GM13977 (cell line): ENCODE results near the gene LDHD.

Experiments
- DNase-seq: peaks from one replicate; pipeline ENCODE4 v3.0.0; 2012; ENCODE audit warnings: low spot score
- in situ Hi-C: fragments of 300-500 bp; cut with MboI; formaldehyde crosslinking; loops from one replicate; pipeline ENCODE4 v1.12.0; 2022; ENCODE audit warnings: low sequenced_read_pairs, low pct_unique_long_range_greater_than_20kb, mixed read lengths, inconsistent platforms; ENCODE audit not compliant: unreplicated experiment
- TF ChIP-seq, protein P1 (sequence below): IDR thresholded peaks from 2 replicates; pipeline ENCODE4 v1.5.1; 2012; ENCODE audit warnings: mild to moderate bottlenecking, control low read depth; ENCODE audit not compliant: insufficient read depth; ENCODE audit errors: extremely low read depth, missing control alignments

Gene LDHD

DNA sequence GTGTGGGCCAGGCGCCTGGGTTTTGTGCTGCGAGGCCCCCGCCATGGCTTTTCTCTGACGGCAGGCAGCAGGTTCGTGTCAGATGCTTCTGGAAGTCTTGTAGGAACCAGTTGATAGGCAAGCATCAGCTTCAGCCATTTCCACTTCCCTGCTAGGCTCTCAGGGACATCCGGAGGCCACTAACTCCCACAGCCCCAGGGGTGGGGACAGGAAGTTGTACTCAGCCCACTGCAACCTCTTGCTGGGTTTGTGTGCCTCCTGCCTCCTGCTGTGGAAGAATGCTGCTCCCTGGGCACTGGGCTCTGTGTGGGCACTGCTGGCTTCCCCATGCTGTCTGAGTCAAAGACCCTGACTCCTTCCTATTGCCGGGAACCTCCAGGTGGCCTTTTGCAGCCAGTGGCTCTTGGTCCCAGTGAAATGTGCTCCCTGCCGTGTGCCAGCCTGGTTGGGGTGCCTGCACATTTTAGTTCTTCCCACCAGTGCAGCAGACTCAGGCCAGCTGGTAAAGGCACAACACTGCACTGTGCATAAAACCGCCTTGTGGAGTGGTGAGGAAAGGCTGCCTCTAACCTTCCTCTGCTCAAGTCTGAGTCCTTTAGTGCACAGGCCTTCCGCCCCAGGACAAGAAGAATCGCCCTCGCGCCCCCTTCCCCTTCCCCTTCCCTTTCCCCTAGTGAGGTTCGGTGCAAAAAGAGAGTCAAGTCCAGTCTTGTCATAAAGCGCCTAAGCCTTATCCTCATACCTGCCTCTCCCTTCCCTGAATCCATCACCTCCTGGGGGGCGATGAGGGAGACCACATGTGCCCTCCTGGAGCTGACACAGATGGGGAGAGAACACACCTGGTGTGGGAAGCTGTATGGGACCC, 16.6 kb downstream of the LDHD start:
- TF ChIP-seq, protein P1, sequence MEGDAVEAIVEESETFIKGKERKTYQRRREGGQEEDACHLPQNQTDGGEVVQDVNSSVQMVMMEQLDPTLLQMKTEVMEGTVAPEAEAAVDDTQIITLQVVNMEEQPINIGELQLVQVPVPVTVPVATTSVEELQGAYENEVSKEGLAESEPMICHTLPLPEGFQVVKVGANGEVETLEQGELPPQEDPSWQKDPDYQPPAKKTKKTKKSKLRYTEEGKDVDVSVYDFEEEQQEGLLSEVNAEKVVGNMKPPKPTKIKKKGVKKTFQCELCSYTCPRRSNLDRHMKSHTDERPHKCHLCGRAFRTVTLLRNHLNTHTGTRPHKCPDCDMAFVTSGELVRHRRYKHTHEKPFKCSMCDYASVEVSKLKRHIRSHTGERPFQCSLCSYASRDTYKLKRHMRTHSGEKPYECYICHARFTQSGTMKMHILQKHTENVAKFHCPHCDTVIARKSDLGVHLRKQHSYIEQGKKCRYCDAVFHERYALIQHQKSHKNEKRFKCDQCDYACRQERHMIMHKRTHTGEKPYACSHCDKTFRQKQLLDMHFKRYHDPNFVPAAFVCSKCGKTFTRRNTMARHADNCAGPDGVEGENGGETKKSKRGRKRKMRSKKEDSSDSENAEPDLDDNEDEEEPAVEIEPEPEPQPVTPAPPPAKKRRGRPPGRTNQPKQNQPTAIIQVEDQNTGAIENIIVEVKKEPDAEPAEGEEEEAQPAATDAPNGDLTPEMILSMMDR: no peak
- in situ Hi-C loops: loop anchor here (10.0 kb wide), 1 partner anchor 105 kb away; the partner anchor contains the start of gene ZNRF1
- DNase-seq: no peak

DNA sequence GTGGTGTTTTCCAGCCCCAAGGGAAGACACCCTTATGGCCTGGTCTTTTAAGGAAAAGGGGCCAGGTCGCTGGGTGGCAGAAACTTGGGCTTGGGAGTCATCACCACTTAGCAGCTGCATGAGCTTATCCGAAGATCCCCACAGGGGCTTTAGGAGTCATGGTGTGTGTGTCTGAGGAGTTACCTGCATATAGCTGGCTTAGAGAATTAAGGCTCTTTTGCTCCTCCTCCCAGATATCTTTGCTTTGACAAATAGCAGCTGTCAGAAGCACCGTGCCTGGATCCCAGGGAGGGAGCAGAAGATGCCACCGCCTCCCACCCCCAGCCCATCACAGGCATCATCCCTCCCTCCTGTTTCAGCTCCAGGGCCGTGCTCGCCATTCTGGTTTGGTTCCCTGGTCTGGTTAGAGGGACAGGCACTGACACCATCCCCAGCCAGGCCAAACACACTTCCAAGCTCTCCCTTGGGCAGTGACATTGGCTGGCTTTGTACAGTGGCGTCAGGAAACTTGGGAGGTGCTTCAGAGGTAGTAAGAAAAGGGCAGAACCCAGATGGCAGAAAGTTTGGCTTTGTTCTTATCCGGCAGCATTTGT, 17.4 kb downstream of the LDHD start:
- in situ Hi-C loops: no loop called here
- TF ChIP-seq, protein P1: no peak
- DNase-seq: no peak

DNA sequence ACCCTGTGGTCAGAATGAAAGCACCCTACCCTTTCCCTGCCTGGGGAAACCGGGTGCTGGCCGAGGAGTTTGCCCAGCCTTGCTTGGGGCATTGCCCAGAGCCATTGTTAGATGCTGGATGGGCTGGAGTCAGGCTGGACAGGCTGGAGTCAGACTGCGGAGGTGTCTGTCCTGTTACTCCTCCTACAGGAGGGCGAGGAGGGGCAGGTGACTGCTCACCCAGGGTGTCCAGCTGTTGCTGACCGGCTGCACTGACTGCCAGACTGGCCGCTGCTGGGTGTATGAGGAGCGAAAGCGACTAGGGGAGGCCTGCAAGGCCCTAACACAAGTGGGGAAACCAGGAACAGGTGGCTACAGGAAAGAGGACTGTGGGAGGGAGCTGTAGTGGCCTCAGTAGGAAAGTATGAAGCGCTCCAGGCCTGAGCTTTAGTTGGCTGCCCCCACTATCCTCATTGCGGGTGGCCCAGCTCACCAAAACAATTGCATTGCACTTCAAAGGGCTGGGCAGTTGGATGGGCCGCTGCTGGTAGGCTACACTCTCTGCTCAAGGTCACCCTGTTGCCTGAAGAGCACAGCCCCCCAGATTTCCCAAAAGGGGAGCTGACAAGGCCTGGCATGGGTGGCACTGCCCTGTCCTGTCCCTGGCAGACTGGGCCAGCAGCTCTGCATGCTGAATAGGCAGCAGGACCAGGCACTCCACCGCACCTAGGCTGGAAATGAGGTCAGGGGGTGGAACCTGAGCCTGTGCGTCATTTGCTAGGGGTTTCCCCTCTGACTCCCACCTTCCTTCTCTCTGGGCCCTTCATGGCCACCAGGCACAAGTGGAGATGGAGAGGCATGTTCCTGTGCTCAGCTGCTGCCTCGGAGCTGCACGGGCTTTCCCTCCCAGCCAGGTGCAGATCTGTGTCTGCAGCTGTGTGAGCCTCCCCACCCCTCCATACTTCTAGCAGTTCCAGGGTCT, 18.4 kb downstream of the LDHD start:
- TF ChIP-seq, protein P1: no peak
- peak; percentile 71 for DNase-seq
- in situ Hi-C loops: no loop called here

DNA sequence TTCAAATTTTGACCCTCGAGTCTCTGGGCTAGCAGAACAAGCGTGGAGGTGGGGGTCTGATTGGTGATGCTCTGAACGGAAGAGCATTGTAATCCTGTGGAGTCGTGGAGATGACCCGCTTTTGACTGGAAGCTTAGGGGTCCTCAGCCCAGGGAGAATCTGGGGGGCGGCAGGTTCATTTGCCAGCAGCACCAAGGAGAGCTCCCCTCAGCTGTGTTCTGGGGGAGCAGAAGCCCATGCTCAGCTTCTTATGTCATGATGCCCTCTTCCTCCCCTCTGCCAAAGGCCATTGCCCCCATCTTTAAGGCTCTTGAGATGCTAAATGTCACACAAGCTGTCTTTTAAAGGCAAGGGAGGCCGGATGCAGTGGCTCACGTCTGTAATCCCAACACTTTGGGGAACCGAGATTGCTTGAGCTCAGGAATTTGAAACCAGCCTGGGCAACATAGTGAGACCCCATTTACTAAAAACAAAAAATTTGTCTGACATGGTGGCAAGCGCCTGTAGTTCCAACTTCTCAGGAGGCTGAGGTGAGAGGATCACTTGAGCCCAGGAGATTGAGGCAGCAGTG, 19.3 kb downstream of the LDHD start:
- TF ChIP-seq, protein P1: no peak
- in situ Hi-C loops: no loop called here
- no peak for DNase-seq

DNA sequence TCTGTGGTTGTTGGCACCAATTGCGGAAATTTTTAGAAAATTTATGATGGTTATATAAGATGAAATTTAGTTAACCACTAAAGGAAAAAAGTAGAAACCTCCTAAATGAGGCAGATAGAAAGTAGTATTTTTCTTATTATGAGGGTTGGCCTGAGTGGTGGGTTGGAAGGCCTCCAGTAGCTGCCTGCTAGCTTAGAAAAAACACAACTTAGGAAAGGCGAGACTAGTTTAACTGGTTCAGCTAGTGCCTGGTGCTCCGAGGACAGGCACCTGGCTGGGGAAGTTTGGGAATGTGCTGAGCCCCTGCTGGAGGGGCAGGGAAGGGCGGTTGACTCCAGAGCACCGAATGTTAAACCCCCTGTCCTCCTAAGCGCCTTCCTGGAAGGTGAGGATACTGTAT, 19.9 kb downstream of the LDHD start:
- DNase-seq: no peak
- in situ Hi-C loops: no loop called here
- TF ChIP-seq, protein P1: no peak

DNA sequence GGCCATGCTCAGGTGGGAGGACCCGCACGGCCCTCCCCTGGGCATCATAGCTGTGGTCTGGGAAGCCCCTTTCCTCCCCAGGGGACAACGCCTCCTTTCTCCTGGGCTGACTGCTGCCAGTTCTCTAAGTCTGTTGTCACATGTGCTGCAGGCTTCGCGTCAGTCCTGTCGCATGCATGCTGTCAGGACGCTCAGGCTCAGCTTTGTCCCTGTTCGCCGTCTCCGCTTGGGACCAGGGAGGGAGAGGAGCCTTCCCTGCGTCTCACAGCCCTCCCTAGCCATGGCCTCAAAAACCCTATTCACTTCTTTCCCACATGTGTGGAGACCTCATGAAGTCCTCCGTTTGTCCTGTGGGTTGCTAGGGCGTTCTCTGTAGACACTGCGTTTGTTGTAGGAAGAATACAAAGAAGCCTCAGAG, 21.4 kb downstream of the LDHD start:
- TF ChIP-seq, protein P1: no peak
- in situ Hi-C loops: no loop called here
- DNase-seq: no peak
